ENCODE measurements around the gene MAP7.

MAP7 gene

DNA sequence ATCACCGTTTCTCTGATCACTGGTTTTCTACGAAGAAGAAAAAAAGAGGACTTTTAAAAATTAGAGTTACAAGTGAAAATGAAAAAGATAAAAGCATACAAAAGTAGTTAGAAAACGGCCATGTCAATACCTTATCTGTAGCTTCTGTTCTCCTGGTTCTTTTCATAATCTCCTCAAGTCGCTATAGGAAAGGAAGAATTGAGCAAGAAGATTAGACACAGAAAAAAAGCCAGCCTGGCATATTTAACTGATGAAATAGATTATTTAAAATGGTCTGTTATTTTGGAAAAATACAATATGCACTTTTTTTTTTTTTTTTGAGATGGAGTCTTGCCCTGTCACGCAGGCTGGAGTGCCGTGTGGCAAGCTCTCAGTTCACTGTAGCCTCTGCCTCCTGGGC lies 190.4 kb downstream of the MAP7 start:
- no peak for DNase-seq (ENCODE audit: low spot score)
- Histone ChIP-seq H3K27ac (no peak overlapping the region), H3K4me3 (no peak overlapping the region)
- TF ChIP-seq, protein P1, sequence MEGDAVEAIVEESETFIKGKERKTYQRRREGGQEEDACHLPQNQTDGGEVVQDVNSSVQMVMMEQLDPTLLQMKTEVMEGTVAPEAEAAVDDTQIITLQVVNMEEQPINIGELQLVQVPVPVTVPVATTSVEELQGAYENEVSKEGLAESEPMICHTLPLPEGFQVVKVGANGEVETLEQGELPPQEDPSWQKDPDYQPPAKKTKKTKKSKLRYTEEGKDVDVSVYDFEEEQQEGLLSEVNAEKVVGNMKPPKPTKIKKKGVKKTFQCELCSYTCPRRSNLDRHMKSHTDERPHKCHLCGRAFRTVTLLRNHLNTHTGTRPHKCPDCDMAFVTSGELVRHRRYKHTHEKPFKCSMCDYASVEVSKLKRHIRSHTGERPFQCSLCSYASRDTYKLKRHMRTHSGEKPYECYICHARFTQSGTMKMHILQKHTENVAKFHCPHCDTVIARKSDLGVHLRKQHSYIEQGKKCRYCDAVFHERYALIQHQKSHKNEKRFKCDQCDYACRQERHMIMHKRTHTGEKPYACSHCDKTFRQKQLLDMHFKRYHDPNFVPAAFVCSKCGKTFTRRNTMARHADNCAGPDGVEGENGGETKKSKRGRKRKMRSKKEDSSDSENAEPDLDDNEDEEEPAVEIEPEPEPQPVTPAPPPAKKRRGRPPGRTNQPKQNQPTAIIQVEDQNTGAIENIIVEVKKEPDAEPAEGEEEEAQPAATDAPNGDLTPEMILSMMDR (IDR thresholded peaks at IDR 0.05): no peak

- TF ChIP-seq, protein P1 (IDR thresholded peaks at IDR 0.05): no peak
- H3K4me3 ChIP-seq: no peak overlapping the region
- no peak for DNase-seq (ENCODE audit: low spot score)
- no peak overlapping the region for H3K27ac ChIP-seq
Measured at GRCh38 chr6:136351518-136352110, 198.6 kb downstream of the MAP7 start.

DNA sequence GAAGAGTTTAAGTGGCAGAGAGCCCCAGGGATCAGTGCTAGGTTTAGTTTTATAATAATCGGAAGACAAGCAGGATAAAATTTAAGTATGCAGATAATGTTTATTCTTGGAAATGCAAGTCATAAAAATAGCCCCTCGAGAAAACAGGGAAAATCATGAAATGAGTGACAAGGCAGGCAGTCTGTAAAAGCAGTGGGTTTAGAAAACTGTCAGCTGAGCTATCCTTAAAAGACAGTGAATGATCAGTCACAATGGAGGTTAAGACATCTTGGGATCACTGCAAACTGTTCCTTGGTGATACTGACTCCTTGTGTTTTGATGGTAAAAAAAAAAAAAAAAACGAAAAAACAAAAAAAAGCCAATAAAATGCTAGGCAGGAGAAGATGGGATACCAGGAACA lies 199.3 kb downstream of the MAP7 start:
- H3K27ac ChIP-seq: no peak overlapping the region
- DNase-seq (ENCODE audit: low spot score): no peak

GRCh38 chr6:136347847-136348246 lies 202.4 kb downstream of the MAP7 start:
- DNase-seq (ENCODE audit: low spot score): no peak
- TF ChIP-seq, protein P1 (IDR thresholded peaks at IDR 0.05): no peak
- no peak overlapping the region for H3K4me3 ChIP-seq
- H3K27ac ChIP-seq: no peak overlapping the region

More for the DNA sequence above, 199.3 kb downstream of the MAP7 start:
- TF ChIP-seq, protein P1 (IDR thresholded peaks at IDR 0.05): no peak
- H3K4me3 ChIP-seq: no peak overlapping the region

DNA sequence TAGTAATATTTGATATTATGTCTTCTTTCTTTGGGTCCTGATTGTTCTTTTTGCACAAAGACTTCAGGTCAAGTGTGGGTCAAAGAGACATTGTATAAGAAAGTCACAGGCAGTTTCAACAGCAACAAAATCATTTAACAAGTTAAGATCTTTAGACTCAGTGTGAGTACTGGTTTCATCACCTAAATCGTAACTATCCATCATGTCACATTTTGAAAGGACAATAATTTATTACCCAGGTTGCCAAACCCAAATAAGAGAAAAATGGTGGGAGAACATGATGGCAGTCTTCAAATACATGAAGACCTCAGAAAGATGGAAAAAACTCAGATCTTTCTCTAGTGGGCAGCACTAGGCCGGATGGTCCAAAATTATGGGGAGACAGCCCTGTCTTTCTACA lies 205.1 kb downstream of the MAP7 start:
- Histone ChIP-seq H3K27ac (no peak overlapping the region), H3K4me3 (no peak overlapping the region)
- TF ChIP-seq, protein P1 (IDR thresholded peaks at IDR 0.05): no peak
- DNase-seq (ENCODE audit: low spot score): no peak

- no peak for DNase-seq (ENCODE audit: low spot score)
- TF ChIP-seq, protein P1 (IDR thresholded peaks at IDR 0.05): no peak
- H3K27ac ChIP-seq: no peak overlapping the region
- no peak overlapping the region for H3K4me3 ChIP-seq
Measured at GRCh38 chr6:136344420-136344819, 205.8 kb downstream of the MAP7 start.

GRCh38 chr6:136343700-136344099 lies 206.5 kb downstream of the MAP7 start:
- H3K27ac ChIP-seq: no peak overlapping the region
- TF ChIP-seq, protein P1 (IDR thresholded peaks at IDR 0.05): no peak
- no peak for DNase-seq (ENCODE audit: low spot score)
- H3K4me3 ChIP-seq: no peak overlapping the region

All from coronary artery (tissue), 2 donors.